Endothelial cell of umbilical vein (primary cell): ENCODE data around the gene STX16. TPM values are rescaled to one million over a fixed set of nuclear protein-coding genes. Genes with fewer than 3 reads are reported as not detected.

Experiments
- BruUV-seq: library from RNA; stranded (reverse); fragments of 400-500 nt; replicated peaks from 2 replicates; lab custom pipeline; 2021; lab: Mats Ljungman, UMichigan
- CTCF ChIA-PET: fragments of 300-600, 350-600 bp; sonication (Branson Sonifier 250); formaldehyde crosslinking; loops from one replicate; lab custom pipeline; 2021; ENCODE audit warnings: antibody characterized with exemption, inconsistent platforms; lab: Charles Lee
- POLR2A ChIA-PET: fragments of 300-600, 350-600 bp; sonication (Branson Sonifier 250); formaldehyde crosslinking; loops from one replicate; lab custom pipeline; 2021; ENCODE audit warnings: antibody characterized with exemption, inconsistent platforms; lab: Charles Lee
- DNase-seq: peaks from one replicate; pipeline ENCODE4 v3.0.0-alpha.2; 2011; ENCODE audit warnings: low read depth, low spot score
- FAIRE-seq: peaks from 2 replicates; lab custom pipeline; 2011; peaks lifted over from hg19 to GRCh38; lab: Jason Lieb, UNC
- H2AFZ ChIP-seq: 2 replicates; pipeline ENCODE4 v1.6.0; 2012; ENCODE audit warnings: low read depth, low read length, control low read depth, inconsistent platforms
- H3K27ac ChIP-seq: 2 replicates; pipeline ENCODE4 v1.5.1; 2011; ENCODE audit warnings: low read depth, mild to moderate bottlenecking, control low read depth, low read length, moderate library complexity; ENCODE audit not compliant: insufficient read depth
- H3K27me3 ChIP-seq, 2 experiments: 2 replicates each; pipeline versions ENCODE4 v1.6.0 to v1.6.1; 2011; ENCODE audit warnings: low read length in 2 of 2, mixed read lengths in 1 of 2; ENCODE audit not compliant: control insufficient read depth in 2 of 2, insufficient read depth in 2 of 2
- H3K36me3 ChIP-seq, 2 experiments: 2 replicates in 1 of 2; 3 replicates in 1 of 2; pipeline ENCODE4 v1.5.1; 2011; ENCODE audit warnings: low read length in 2 of 2, mild to moderate bottlenecking in 1 of 2, moderate library complexity in 1 of 2; ENCODE audit not compliant: control insufficient read depth in 2 of 2, insufficient read depth in 2 of 2; ENCODE audit errors: extremely low read depth in 1 of 2
- H3K4me1 ChIP-seq: 3 replicates; pipeline ENCODE4 v1.5.1; 2011; ENCODE audit warnings: mild to moderate bottlenecking, low read length; ENCODE audit not compliant: control insufficient read depth, insufficient read depth; ENCODE audit errors: extremely low read depth
- H3K4me2 ChIP-seq: 2 replicates; pipeline ENCODE4 v1.6.1; 2011; ENCODE audit warnings: low read length, control low read depth, mixed read lengths; ENCODE audit not compliant: insufficient read depth
- H3K4me3 ChIP-seq, 3 experiments: fragments of 200-600 bp in 1 of 3; sonication (generic), shearing (Covaris generic) in 1 of 3; replicated peaks in 1 of 3; 2 replicates each; pipeline ENCODE4 v1.5.1; 2011 to 2016; ENCODE audit warnings: control low read depth in 3 of 3, low read length in 3 of 3, mild to moderate bottlenecking in 2 of 3, inconsistent platforms in 1 of 3, low read depth in 1 of 3, moderate library complexity in 1 of 3; ENCODE audit not compliant: insufficient read depth in 1 of 3
- H3K79me2 ChIP-seq: 2 replicates; pipeline ENCODE4 v1.6.0; 2012; ENCODE audit warnings: low read length, inconsistent platforms; ENCODE audit not compliant: control insufficient read depth, insufficient read depth
- H3K9ac ChIP-seq: replicated peaks from 2 replicates; pipeline ENCODE3; 2011; ENCODE audit warnings: low read length, control low read depth; ENCODE audit not compliant: insufficient read depth; ENCODE audit errors: extremely low read depth
- H3K9me1 ChIP-seq: replicated peaks from 3 replicates; pipeline ENCODE4 v1.6.0; 2011; ENCODE audit warnings: mild to moderate bottlenecking, low read length; ENCODE audit not compliant: control insufficient read depth, insufficient read depth; ENCODE audit errors: extremely low read depth
- H3K9me3 ChIP-seq: replicated peaks from 2 replicates; pipeline ENCODE4 v1.5.1; 2012; ENCODE audit warnings: low read length, inconsistent platforms; ENCODE audit not compliant: control insufficient read depth, insufficient read depth
- H4K20me1 ChIP-seq: replicated peaks from 2 replicates; pipeline ENCODE3; 2011; ENCODE audit warnings: mild to moderate bottlenecking, low read length; ENCODE audit not compliant: control insufficient read depth, insufficient read depth; ENCODE audit errors: extremely low read depth
- CTCF ChIP-seq, 2 donors: IDR thresholded peaks; 1 replicate in 1 of 2; 2 replicates in 1 of 2; pipeline ENCODE4 v1.5.1; 2011; ENCODE audit warnings: low read length in 2 of 2, mild to moderate bottlenecking in 2 of 2, moderate library complexity in 2 of 2, control low read depth in 1 of 2, inconsistent platforms in 1 of 2, low read depth in 1 of 2; ENCODE audit not compliant: insufficient read depth in 1 of 2; ENCODE audit errors: extremely low read depth in 1 of 2
- EZH2 ChIP-seq: IDR thresholded peaks from 2 replicates; pipeline ENCODE4 v1.6.1; 2012; ENCODE audit warnings: borderline replicate concordance, low read depth, mild to moderate bottlenecking, moderate library complexity, low read length, inconsistent platforms; ENCODE audit not compliant: severe bottlenecking
- FOS ChIP-seq: IDR thresholded peaks from 2 replicates; pipeline ENCODE4 v1.6.1; 2011; ENCODE audit warnings: mild to moderate bottlenecking, low read length, moderate library complexity, borderline replicate concordance; ENCODE audit not compliant: insufficient read depth
- GATA2 ChIP-seq: IDR thresholded peaks from 2 replicates; pipeline ENCODE4 v1.7.0; 2011; ENCODE audit warnings: low read depth, mild to moderate bottlenecking, moderate library complexity, mixed read lengths, low read length; ENCODE audit not compliant: insufficient read length, insufficient read depth
- MYC ChIP-seq: IDR thresholded peaks from one replicate; pipeline ENCODE4 v1.6.1; 2011; ENCODE audit warnings: mild to moderate bottlenecking, low read depth, low read length
- POLR2A ChIP-seq: IDR thresholded peaks from 2 replicates; pipeline ENCODE4 v1.6.1; 2012; ENCODE audit warnings: low read depth, mild to moderate bottlenecking, control low read depth, low read length
- POLR2AphosphoS5 ChIP-seq: IDR thresholded peaks from 2 replicates; pipeline ENCODE4 v1.6.1; 2012; ENCODE audit warnings: low read depth, mild to moderate bottlenecking, control low read depth, low read length, moderate library complexity; ENCODE audit not compliant: insufficient read depth
- dilution Hi-C: fragments of 300-500 bp; cut with MboI; formaldehyde crosslinking; loops from one replicate; pipeline ENCODE4 v1.15.0; 2019; ENCODE audit warnings: low sequenced_read_pairs; ENCODE audit not compliant: extremely low pct_ligation_motif_present
- intact Hi-C: fragments of 100-400 bp; cut with micrococcal nuclease; formaldehyde crosslinking; loops from one replicate; pipeline ENCODE4 v1.10.0; 2022
- polyA plus RNA-seq, 4 experiments: library from polyadenylated mRNA; depleted of rRNA in 3 of 4; stranded (reverse) in 3 of 4; unstranded in 1 of 4; fragments of >200 nt; gene quantifications; 2 replicates each; pipeline versions ENCODE4 v1.2.1 to v1.2.3, GENCODE V29; 2011 to 2012; ENCODE audit warnings: missing spikeins in 1 of 4
- total RNA-seq: library from RNA; stranded (reverse); gene quantifications from 2 replicates; pipeline ENCODE4 v1.2.3, GENCODE V29; 2021
- TF ChIP-seq, protein P1 (sequence below): IDR thresholded peaks from 2 replicates; pipeline ENCODE4 v1.6.1; 2011; ENCODE audit not compliant: insufficient read depth, insufficient read length

Gene STX16
- total and polyA plus RNA-seq, 2 donors (not counting 3 experiments of a cell fraction or from before 2014, with no cell fraction given): 43.1 to 63.5 TPM

GRCh38 chr20:58703765-58704371, 52.8 kb downstream of the STX16 start:
- Histone ChIP-seq H4K20me1 (no peaks in the 10 kb centered on the region), H3K9me3 (no peaks in the 10 kb centered on the region), H3K4me3 (no peak overlapping the region), H3K27me3 (no peaks in the 10 kb centered on the region), H3K36me3 (peaks cover 5 to 30% of the 10 kb centered on the region in 2 experiments), H2AFZ (no peak overlapping the region), H3K27ac (no peak overlapping the region), H3K9ac (no peak overlapping the region), H3K9me1 (no peaks in the 10 kb centered on the region), H3K79me2 (no peaks in the 10 kb centered on the region), H3K4me1 (no peaks in the 10 kb centered on the region), H3K4me2 (no peak overlapping the region)
- DNase-seq (no peak), FAIRE-seq (no peak)
- intact Hi-C loops (no loop called here), dilution Hi-C loops (no loop called here)
- POLR2A ChIA-PET: interaction anchor here (0.5 kb wide), 1 partner anchor 519 kb away, joined by 4 read pairs; no protein-coding TSS in a partner anchor
- no peak for TF ChIP-seq POLR2AphosphoS5
- no peak for TF ChIP-seq FOS
- TF ChIP-seq MYC: no peak
- TF ChIP-seq, protein P1, sequence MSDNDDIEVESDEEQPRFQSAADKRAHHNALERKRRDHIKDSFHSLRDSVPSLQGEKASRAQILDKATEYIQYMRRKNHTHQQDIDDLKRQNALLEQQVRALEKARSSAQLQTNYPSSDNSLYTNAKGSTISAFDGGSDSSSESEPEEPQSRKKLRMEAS: no peak
- no peak for TF ChIP-seq POLR2A
- TF ChIP-seq EZH2: no peak
- no peak for TF ChIP-seq CTCF (IDR thresholded peaks at IDR 0.05; ENCODE audit: extremely low read depth in 1 of 2, insufficient read depth in 1 of 2, low read depth in 1 of 2, low read length in 2 of 2)
- TF ChIP-seq GATA2: no peak
- BruUV-seq: no TSS peak
- CTCF ChIA-PET: interaction anchor here (4.8 kb wide), 1 partner anchor 222 kb away, joined by 22 read pairs; no protein-coding TSS in a partner anchor
